K562 treated with DMSO at 1 percent for 4 hours (cell line): Measurements from ENCODE around the gene IDI1. TPM values are rescaled to one million over a fixed set of nuclear protein-coding genes. Genes with fewer than 3 reads are reported as not detected.

Source experiments
- total RNA-seq: library from RNA; unstranded; fragments of 300-600 nt; gene quantifications from 2 replicates; pipeline ENCODE4 v1.2.3, GENCODE V29; 2022; ENCODE audit not compliant: insufficient read depth

IDI1 gene
- 47.9 and 62.8 TPM in 2 replicates for total RNA-seq

DNA sequence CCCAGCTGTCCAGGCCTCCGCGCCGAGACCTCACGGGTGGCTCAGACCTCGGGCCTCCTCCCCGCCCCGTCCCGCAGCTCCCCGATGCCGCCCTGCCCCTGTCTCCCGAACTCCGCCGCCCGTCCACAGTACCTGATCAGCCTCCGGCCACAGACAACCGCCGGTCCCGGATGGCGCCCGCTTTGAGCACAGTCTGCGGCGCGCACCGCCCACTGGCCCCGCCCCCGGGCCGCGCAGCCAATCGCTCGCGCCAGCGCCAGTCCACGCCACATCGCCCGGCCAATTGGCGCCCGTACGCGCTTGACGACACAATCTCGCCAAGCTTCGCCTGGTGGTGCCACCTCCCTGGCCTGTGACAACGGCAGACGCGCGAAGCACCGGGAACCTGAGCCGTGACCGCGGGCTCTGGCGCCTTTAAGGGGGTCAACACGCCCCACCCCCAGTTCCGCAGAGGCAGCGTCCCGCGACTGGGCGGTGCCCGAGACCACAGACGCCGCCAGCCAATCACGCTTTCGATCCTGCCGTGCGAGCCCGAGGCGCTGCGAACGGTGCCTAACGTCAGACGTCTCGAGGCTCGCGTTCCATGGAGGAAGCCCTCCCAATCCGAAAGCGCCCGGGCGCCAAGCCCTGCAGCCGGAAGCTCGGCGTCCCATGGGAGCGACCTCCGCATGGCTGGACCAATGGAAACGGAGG is at the start of gene IDI1:
IDI1 (minus strand) TSS at position 388 of the 693 bp plus-strand sequence; CDS start at position 272, 116 bp downstream.

DNA sequence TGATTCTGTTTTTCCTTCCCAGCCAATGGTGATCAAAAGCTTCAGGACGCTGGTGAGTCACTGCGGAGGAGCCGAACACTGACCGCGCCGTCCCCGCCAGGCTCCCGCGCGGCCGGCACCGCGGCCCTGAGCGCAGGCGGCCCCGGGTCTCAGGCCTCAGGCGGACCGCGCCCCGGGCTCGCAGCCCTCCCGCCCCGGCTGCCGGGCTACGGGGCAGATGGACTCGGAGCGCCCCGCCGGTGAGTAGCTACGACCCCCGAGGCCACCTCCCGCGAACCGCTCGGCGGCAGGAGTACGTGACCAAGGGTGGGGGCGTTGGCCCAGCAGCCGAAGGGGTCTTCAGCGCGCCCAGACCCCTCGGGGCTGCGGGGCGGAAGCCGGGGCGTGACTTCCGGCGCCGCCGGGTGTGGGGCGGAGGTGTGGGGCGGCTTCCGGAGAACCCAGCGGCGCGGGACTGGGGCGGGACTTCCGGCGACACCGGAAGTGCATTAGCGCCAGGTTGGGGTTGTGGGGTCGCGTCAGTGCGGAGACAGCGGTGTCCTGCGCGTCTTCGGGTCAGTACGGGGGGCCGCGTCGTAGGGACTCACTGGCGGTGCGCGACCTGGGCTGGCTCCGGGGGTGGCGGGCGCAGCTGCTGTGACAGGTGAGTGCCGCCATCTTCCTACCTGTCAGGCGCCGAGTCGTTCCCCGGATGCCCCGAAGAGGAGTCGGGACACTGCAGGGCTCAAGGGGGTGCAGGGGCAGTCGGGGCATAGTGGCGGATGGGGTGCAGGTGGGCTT is 7.6 kb upstream of the IDI1 start, which contains the start of gene WDR37:
WDR37 (plus strand) TSS at position 60 of the 780 bp plus-strand sequence. CDS start 15,771 bp downstream, outside the sequence.

DNA sequence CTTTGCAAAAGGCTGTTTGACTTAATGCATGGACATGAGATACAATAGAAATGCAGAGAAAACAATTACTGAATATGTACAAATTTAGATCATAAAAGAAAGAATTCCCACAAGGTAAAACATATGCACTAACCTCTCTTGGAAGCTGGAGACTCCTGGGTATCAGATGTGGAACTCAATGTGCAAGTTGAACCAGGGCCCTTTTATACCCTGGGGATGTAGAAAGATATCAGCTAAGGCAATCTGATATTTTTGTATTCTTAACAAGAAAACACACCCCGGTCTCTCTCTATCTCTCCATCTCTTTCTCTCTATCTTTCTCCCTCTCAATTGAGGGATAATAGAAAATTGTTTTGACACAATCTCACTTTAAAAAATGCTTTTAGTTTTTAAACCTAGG is 23.2 kb downstream of the IDI1 start, which contains the start of gene IDI2:
IDI2 (minus strand) TSS at position 177 of the 400 bp plus-strand sequence. CDS start 1,136 bp downstream, outside the sequence.

Other genes starting within 250 kb of the IDI1 start
- gene LARP4B, start 117.4 kb downstream of the IDI1 start, total RNA-seq = 24.9 and 30.0 TPM in 2 replicates
- gene GTPBP4, start 60.7 kb downstream of the IDI1 start, total RNA-seq = 13.0 and 18.4 TPM in 2 replicates
- gene IDI2, start 23.3 kb downstream of the IDI1 start, total RNA-seq = not detected in 2 replicates
- gene WDR37, start 7.3 kb upstream of the IDI1 start, total RNA-seq = 10.2 and 12.6 TPM in 2 replicates